ENCODE data around the gene MGST2. TPM values are rescaled to one million over a fixed set of nuclear protein-coding genes. Genes with fewer than 3 reads are reported as not detected.

Gene MGST2
- total RNA-seq, 1 donor from 2014 or later, result 28.1 TPM

GRCh38 chr4:139735381-139736273 lies 70.0 kb downstream of the MGST2 start:
- intact Hi-C loops (cut with micrococcal nuclease), result loop anchor here (1.0 to 5.0 kb wide), 6 partner anchors 81 to 625 kb away; partner anchors contain the start of gene MAML3

- intact Hi-C loops (cut with micrococcal nuclease), result loop anchor here (5.0 kb wide), 1 partner anchor 416 kb away; the partner anchor contains the start of gene MAML3
These were observed 70.6 kb downstream of the MGST2 start for GRCh38 chr4:139736274-139736660.

- intact Hi-C loops (cut with micrococcal nuclease), result loop anchor here (5.0 kb wide), 1 partner anchor 416 kb away; the partner anchor contains the start of gene MAML3
These were observed 71.0 kb downstream of the MGST2 start for GRCh38 chr4:139736661-139737060.

- intact Hi-C loops (cut with micrococcal nuclease), result loop anchor here (5.0 kb wide), 1 partner anchor 413 kb away; the partner anchor contains the start of gene MAML3
These were observed 73.4 kb downstream of the MGST2 start for GRCh38 chr4:139738846-139739613.

- intact Hi-C loops (cut with micrococcal nuclease), result no loop called here
These were observed 74.5 kb downstream of the MGST2 start for GRCh38 chr4:139740121-139740520.

GRCh38 chr4:139740531-139741041 lies 75.0 kb downstream of the MGST2 start:
- intact Hi-C loops (cut with micrococcal nuclease), result no loop called here

- intact Hi-C loops (cut with micrococcal nuclease), result no loop called here
These were observed 77.4 kb downstream of the MGST2 start for GRCh38 chr4:139743027-139743426.

- intact Hi-C loops (cut with micrococcal nuclease), result no loop called here
These were observed 78.6 kb downstream of the MGST2 start for GRCh38 chr4:139744232-139744631.

GRCh38 chr4:139745111-139745639 lies 79.6 kb downstream of the MGST2 start:
- intact Hi-C loops (cut with micrococcal nuclease), result no loop called here

GRCh38 chr4:139746431-139747171 lies 81.0 kb downstream of the MGST2 start:
- intact Hi-C loops (cut with micrococcal nuclease), result no loop called here

- intact Hi-C loops (cut with micrococcal nuclease), result no loop called here
These were observed 83.7 kb downstream of the MGST2 start for GRCh38 chr4:139749338-139749737.

GRCh38 chr4:139749835-139750498 lies 84.3 kb downstream of the MGST2 start:
- intact Hi-C loops (cut with micrococcal nuclease), result no loop called here

GRCh38 chr4:139753686-139754085 lies 88.1 kb downstream of the MGST2 start:
- intact Hi-C loops (cut with micrococcal nuclease), result no loop called here

Other genes with a start within 250 kb of the MGST2 start
- gene RAB33B, start 211.7 kb upstream of the MGST2 start, total RNA-seq, result 5.4 and 6.2 TPM in 2 replicates
- 8.7 and 9.9 TPM in 2 replicates for gene SETD7, start 109.6 kb upstream of the MGST2 start, total RNA-seq